GM06990 (cell line): ENCODE measurements around the gene SMAD6.

Experiments used
- DNase-seq: peaks from one replicate; pipeline ENCODE4 v3.0.0-alpha.2; 2011; ENCODE audit not compliant: insufficient read length; ENCODE audit errors: extremely low read depth
- H3K27me3 ChIP-seq: replicated peaks from 2 replicates; pipeline ENCODE4 v1.6.0; 2011; ENCODE audit warnings: low read length; ENCODE audit not compliant: control insufficient read depth, insufficient read depth
- H3K36me3 ChIP-seq: 2 replicates; pipeline ENCODE4 v1.5.1; 2011; ENCODE audit warnings: low read length; ENCODE audit not compliant: control insufficient read depth, insufficient read depth
- H3K4me3 ChIP-seq: replicated peaks from 2 replicates; pipeline ENCODE4 v1.5.1; 2011; ENCODE audit warnings: low read depth, mild to moderate bottlenecking, control low read depth, low read length
- TF ChIP-seq, protein P1 (sequence below): IDR thresholded peaks from 2 replicates; pipeline ENCODE4 v1.5.1; 2011; ENCODE audit warnings: low read length, control low read depth, mild to moderate bottlenecking, inconsistent platforms; ENCODE audit not compliant: insufficient read depth, poor library complexity, severe bottlenecking

Gene SMAD6

DNA sequence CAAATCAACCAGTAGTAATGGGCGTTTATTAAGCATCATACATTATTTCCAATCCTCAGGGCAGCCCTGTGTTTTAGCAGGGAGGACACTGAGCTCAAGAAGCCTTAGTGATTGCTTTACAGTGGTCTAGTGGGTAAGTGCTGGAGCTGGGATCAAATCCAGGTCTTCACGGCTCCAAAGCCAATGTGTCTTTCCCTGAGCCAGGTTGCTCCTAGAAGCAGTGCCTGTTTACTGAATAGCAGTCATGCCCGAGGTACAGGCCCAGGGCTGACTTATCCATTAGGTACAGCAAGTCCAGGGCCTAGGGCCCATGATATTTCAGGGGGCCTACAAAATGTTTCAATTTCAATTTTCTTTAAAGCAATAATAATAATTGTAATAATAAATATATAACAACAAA, 9.6 kb upstream of the SMAD6 start:
- Histone ChIP-seq H3K36me3 (no peaks in the 10 kb centered on the region), H3K4me3 (no peak overlapping the region), H3K27me3 (no peaks in the 10 kb centered on the region)
- DNase-seq, result no peak
- TF ChIP-seq, protein P1, sequence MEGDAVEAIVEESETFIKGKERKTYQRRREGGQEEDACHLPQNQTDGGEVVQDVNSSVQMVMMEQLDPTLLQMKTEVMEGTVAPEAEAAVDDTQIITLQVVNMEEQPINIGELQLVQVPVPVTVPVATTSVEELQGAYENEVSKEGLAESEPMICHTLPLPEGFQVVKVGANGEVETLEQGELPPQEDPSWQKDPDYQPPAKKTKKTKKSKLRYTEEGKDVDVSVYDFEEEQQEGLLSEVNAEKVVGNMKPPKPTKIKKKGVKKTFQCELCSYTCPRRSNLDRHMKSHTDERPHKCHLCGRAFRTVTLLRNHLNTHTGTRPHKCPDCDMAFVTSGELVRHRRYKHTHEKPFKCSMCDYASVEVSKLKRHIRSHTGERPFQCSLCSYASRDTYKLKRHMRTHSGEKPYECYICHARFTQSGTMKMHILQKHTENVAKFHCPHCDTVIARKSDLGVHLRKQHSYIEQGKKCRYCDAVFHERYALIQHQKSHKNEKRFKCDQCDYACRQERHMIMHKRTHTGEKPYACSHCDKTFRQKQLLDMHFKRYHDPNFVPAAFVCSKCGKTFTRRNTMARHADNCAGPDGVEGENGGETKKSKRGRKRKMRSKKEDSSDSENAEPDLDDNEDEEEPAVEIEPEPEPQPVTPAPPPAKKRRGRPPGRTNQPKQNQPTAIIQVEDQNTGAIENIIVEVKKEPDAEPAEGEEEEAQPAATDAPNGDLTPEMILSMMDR, result no peak

DNA sequence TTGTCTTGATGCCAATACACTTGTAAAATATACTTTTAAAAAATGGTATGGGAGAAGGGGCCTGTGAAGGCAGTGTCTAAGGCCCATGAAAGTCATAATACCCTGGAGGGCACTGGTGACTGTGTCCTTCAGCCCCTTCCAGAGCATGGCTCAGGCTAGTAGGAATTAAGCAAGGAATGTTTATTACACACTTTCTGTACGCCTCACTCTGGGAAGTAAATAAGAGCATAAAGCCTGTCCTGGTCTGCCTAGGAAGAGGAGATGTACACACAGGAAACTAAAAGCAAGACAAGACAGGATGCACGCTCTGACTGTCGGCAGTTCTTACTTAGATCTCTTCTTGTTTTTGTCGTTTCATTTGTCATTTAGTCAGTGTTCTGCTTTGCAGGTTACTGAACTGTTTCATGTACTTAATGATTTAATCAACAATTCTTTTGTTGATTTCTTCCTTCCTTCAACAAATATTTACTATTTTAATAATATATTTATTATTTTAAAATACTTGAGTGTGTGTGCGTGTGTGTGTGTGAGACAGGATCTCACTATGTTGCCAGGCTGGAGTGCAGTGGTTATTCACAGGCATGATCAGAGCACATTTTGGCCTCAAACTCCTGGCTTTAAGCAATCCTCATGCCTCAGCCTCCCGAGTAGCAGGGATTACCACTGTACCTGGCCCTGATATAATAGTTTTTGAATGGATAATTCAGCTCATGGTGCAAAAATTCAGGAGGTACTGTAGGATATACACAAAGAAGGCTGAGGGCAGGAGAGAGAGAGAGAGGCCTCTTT, 9.0 kb upstream of the SMAD6 start:
- Histone ChIP-seq H3K36me3 (no peaks in the 10 kb centered on the region), H3K27me3 (no peaks in the 10 kb centered on the region), H3K4me3 (no peak overlapping the region)
- TF ChIP-seq, protein P1, result no peak
- DNase-seq, result no peak

GRCh38 chr15:66696770-66697169, 5.3 kb upstream of the SMAD6 start:
- H3K36me3 ChIP-seq, result no peaks in the 10 kb centered on the region
- no peak overlapping the region for H3K4me3 ChIP-seq
- TF ChIP-seq, protein P1, result no peak
- no peak for DNase-seq
- H3K27me3 ChIP-seq, result no peaks in the 10 kb centered on the region

DNA sequence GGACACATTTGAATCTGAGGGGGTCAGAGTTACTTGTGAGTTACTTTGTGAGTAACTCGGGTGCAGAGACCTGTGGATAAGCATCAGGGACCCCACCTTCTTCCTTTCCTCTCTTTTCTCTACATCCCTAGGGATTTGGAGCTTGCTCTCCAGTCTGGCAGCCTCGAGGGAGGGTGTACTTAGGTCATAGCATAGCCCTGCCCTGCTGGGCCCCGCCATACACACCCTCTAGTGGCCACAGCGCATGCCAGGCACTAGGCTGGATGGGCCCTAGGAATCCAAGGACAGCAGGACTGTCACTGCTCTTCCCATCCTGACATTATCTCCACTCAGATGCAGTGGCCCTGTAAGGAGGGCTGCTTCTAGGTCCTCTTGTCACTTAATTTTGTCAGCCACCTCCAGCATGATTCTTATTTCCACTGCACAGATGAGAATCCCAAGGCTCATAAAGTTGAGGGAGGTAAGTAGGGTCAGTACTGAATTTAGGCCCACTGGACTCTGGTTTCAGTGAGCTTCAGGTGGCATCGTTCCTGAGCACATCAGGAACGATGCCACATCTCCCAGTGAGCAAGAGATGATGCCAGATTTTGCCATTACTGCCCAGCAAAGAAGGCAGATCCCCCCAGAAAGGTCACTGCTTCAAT, 3.6 kb upstream of the SMAD6 start:
- Histone ChIP-seq H3K27me3 (peaks cover 4% of the 10 kb centered on the region), H3K36me3 (no peaks in the 10 kb centered on the region), H3K4me3 (no peak overlapping the region)
- TF ChIP-seq, protein P1, result peak; percentile 82
- DNase-seq, result no peak

DNA sequence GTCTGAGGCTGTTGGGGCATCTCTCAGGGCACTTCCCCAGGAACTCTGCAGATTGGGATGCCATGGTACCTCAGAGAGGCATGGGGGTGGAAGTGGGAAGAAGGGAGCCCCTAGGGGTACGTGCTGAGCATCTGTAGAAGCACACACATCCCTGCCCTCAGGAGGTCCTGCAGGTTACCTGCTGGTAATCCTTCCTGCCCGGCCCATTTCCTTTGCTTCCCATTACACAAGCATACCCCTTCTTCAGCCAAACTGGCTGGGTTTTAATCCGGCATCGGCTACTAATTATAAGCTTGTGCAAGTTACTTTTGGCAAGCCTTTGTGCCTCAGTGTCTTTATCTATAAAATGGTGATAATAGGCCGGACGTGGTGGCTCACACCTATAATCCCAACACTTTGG, 3.1 kb upstream of the SMAD6 start:
- DNase-seq, result no peak
- Histone ChIP-seq H3K4me3 (no peak overlapping the region), H3K27me3 (peaks cover 4% of the 10 kb centered on the region), H3K36me3 (no peaks in the 10 kb centered on the region)
- TF ChIP-seq, protein P1, result no peak
